ENCODE results near the gene FLOT1.
"Not testable (repeated sequence)": the region's sequence is repeated elsewhere in the genome, so short reads cannot be mapped to it uniquely, and the experiment has no call there.

FLOT1 gene

GRCh38 chr6:30744054-30744805 lies 1.7 kb upstream of the FLOT1 start, which contains the start of gene IER3:
IER3 (minus strand) TSS chr6:30744547; CDS start chr6:30744518, 29 bp downstream.
- DNase-seq: peak; percentile 90

GRCh38 chr6:30743099-30744053 lies 889 bp upstream of the FLOT1 start:
- peak; percentile 72 for DNase-seq

GRCh38 chr6:30741789-30742315 lies 635 bp downstream of the FLOT1 start:
- no peak for DNase-seq

GRCh38 chr6:30741063-30741779 lies 1.3 kb downstream of the FLOT1 start:
- DNase-seq: no peak

GRCh38 chr6:30740540-30740870 lies 2.0 kb downstream of the FLOT1 start:
- DNase-seq: no peak

GRCh38 chr6:30738532-30738931 lies 4.0 kb downstream of the FLOT1 start:
- DNase-seq: no peak

GRCh38 chr6:30735668-30736314 lies 6.7 kb downstream of the FLOT1 start:
- DNase-seq: no peak

- no peak for DNase-seq
These were observed 10.1 kb downstream of the FLOT1 start for GRCh38 chr6:30732237-30732943.

GRCh38 chr6:30730601-30731435 lies 11.7 kb downstream of the FLOT1 start:
- no peak for DNase-seq

- no peak for DNase-seq
These were observed 14.4 kb downstream of the FLOT1 start for GRCh38 chr6:30727920-30728553.

GRCh38 chr6:30726506-30727413 lies 15.7 kb downstream of the FLOT1 start:
- DNase-seq: no peak

GRCh38 chr6:30725713-30726505 lies 16.6 kb downstream of the FLOT1 start:
- DNase-seq: no peak

- no peak for DNase-seq
These were observed 17.4 kb downstream of the FLOT1 start for GRCh38 chr6:30724906-30725667.

GRCh38 chr6:30723843-30724741 lies 18.4 kb downstream of the FLOT1 start:
- not testable (repeated sequence) for DNase-seq

- DNase-seq: not testable (repeated sequence)
These were observed 19.2 kb downstream of the FLOT1 start for GRCh38 chr6:30723159-30723842.

Measured in OCI-M1 (cell line).